GM21423 (cell line): Measurements from ENCODE around the gene ITGAE.
A peak's percentile ranks its signal among the peaks of the same experiment; 100 is the strongest.

Experiments used
- ATAC-seq: cut with Tn5 transposase; IDR thresholded peaks from one replicate; pipeline ENCODE4 v1.9.1; 2021; ENCODE audit warnings: mild to moderate bottlenecking, moderate library complexity; ENCODE audit not compliant: unreplicated experiment

ITGAE gene

GRCh38 chr17:3817851-3818605 is 17.0 kb upstream of the ITGAE start:
- ATAC-seq: no peak

GRCh38 chr17:3815925-3816324 is 14.9 kb upstream of the ITGAE start:
- ATAC-seq: no peak

GRCh38 chr17:3815122-3815521 is 14.1 kb upstream of the ITGAE start:
- no peak for ATAC-seq

- no peak for ATAC-seq
Observed at GRCh38 chr17:3814361-3814760, 13.4 kb upstream of the ITGAE start.

GRCh38 chr17:3813171-3813570 is 12.2 kb upstream of the ITGAE start:
- no peak for ATAC-seq

GRCh38 chr17:3812771-3813170 is 11.8 kb upstream of the ITGAE start:
- no peak for ATAC-seq

GRCh38 chr17:3812284-3812683 is 11.3 kb upstream of the ITGAE start:
- no peak for ATAC-seq

- ATAC-seq: no peak
Observed at GRCh38 chr17:3810019-3810418, 9.0 kb upstream of the ITGAE start.

- no peak for ATAC-seq
Observed at GRCh38 chr17:3809135-3809534, 8.1 kb upstream of the ITGAE start.

GRCh38 chr17:3808701-3809100 is 7.7 kb upstream of the ITGAE start:
- no peak for ATAC-seq

GRCh38 chr17:3805581-3805980 is 4.6 kb upstream of the ITGAE start:
- no peak for ATAC-seq

- ATAC-seq: peak; percentile 69
Observed at GRCh38 chr17:3804503-3804931, 3.5 kb upstream of the ITGAE start.

- no peak for ATAC-seq
Observed at GRCh38 chr17:3803308-3803640, 2.3 kb upstream of the ITGAE start.

- no peak for ATAC-seq
Observed at GRCh38 chr17:3802461-3803307, 1.7 kb upstream of the ITGAE start.

GRCh38 chr17:3801792-3802191 is 804 bp upstream of the ITGAE start:
- no peak for ATAC-seq

GRCh38 chr17:3801347-3801746 is 359 bp upstream of the ITGAE start:
- no peak for ATAC-seq

- ATAC-seq: no peak
Observed at GRCh38 chr17:3799181-3799945, 1.6 kb downstream of the ITGAE start.

- ATAC-seq: no peak
Observed at GRCh38 chr17:3798273-3799180, 2.5 kb downstream of the ITGAE start.

GRCh38 chr17:3796822-3797170 is 4.2 kb downstream of the ITGAE start:
- peak; percentile 35 for ATAC-seq

GRCh38 chr17:3796110-3796821 is 4.7 kb downstream of the ITGAE start:
- ATAC-seq: peak; percentile 70
